Endothelial cell of umbilical vein (primary cell): ENCODE measurements around the gene TAS1R3. TPM values are rescaled to one million over a fixed set of nuclear protein-coding genes. Genes with fewer than 3 reads are reported as not detected.

ENCODE experiments used
- BruUV-seq: library from RNA; stranded (reverse); fragments of 400-500 nt; replicated peaks from 2 replicates; lab custom pipeline; 2021; lab: Mats Ljungman, UMichigan
- CTCF ChIA-PET: fragments of 300-600, 350-600 bp; sonication (Branson Sonifier 250); formaldehyde crosslinking; loops from one replicate; lab custom pipeline; 2021; ENCODE audit warnings: antibody characterized with exemption, inconsistent platforms; lab: Charles Lee
- POLR2A ChIA-PET: fragments of 300-600, 350-600 bp; sonication (Branson Sonifier 250); formaldehyde crosslinking; loops from one replicate; lab custom pipeline; 2021; ENCODE audit warnings: antibody characterized with exemption, inconsistent platforms; lab: Charles Lee
- DNase-seq: peaks from one replicate; pipeline ENCODE4 v3.0.0-alpha.2; 2011; ENCODE audit warnings: low read depth, low spot score
- FAIRE-seq: peaks from 2 replicates; lab custom pipeline; 2011; peaks lifted over from hg19 to GRCh38; lab: Jason Lieb, UNC
- H2AFZ ChIP-seq: 2 replicates; pipeline ENCODE4 v1.6.0; 2012; ENCODE audit warnings: low read depth, low read length, control low read depth, inconsistent platforms
- H3K27ac ChIP-seq: 2 replicates; pipeline ENCODE4 v1.5.1; 2011; ENCODE audit warnings: low read depth, mild to moderate bottlenecking, control low read depth, low read length, moderate library complexity; ENCODE audit not compliant: insufficient read depth
- H3K27me3 ChIP-seq, 2 experiments: 2 replicates each; pipeline versions ENCODE4 v1.6.0 to v1.6.1; 2011; ENCODE audit warnings: low read length in 2 of 2, mixed read lengths in 1 of 2; ENCODE audit not compliant: control insufficient read depth in 2 of 2, insufficient read depth in 2 of 2
- H3K36me3 ChIP-seq, 2 experiments: 2 replicates in 1 of 2; 3 replicates in 1 of 2; pipeline ENCODE4 v1.5.1; 2011; ENCODE audit warnings: low read length in 2 of 2, mild to moderate bottlenecking in 1 of 2, moderate library complexity in 1 of 2; ENCODE audit not compliant: control insufficient read depth in 2 of 2, insufficient read depth in 2 of 2; ENCODE audit errors: extremely low read depth in 1 of 2
- H3K4me1 ChIP-seq: 3 replicates; pipeline ENCODE4 v1.5.1; 2011; ENCODE audit warnings: mild to moderate bottlenecking, low read length; ENCODE audit not compliant: control insufficient read depth, insufficient read depth; ENCODE audit errors: extremely low read depth
- H3K4me2 ChIP-seq: 2 replicates; pipeline ENCODE4 v1.6.1; 2011; ENCODE audit warnings: low read length, control low read depth, mixed read lengths; ENCODE audit not compliant: insufficient read depth
- H3K4me3 ChIP-seq, 3 experiments: fragments of 200-600 bp in 1 of 3; sonication (generic), shearing (Covaris generic) in 1 of 3; replicated peaks in 1 of 3; 2 replicates each; pipeline ENCODE4 v1.5.1; 2011 to 2016; ENCODE audit warnings: control low read depth in 3 of 3, low read length in 3 of 3, mild to moderate bottlenecking in 2 of 3, inconsistent platforms in 1 of 3, low read depth in 1 of 3, moderate library complexity in 1 of 3; ENCODE audit not compliant: insufficient read depth in 1 of 3
- H3K79me2 ChIP-seq: 2 replicates; pipeline ENCODE4 v1.6.0; 2012; ENCODE audit warnings: low read length, inconsistent platforms; ENCODE audit not compliant: control insufficient read depth, insufficient read depth
- H3K9ac ChIP-seq: replicated peaks from 2 replicates; pipeline ENCODE3; 2011; ENCODE audit warnings: low read length, control low read depth; ENCODE audit not compliant: insufficient read depth; ENCODE audit errors: extremely low read depth
- H3K9me1 ChIP-seq: replicated peaks from 3 replicates; pipeline ENCODE4 v1.6.0; 2011; ENCODE audit warnings: mild to moderate bottlenecking, low read length; ENCODE audit not compliant: control insufficient read depth, insufficient read depth; ENCODE audit errors: extremely low read depth
- H3K9me3 ChIP-seq: replicated peaks from 2 replicates; pipeline ENCODE4 v1.5.1; 2012; ENCODE audit warnings: low read length, inconsistent platforms; ENCODE audit not compliant: control insufficient read depth, insufficient read depth
- H4K20me1 ChIP-seq: replicated peaks from 2 replicates; pipeline ENCODE3; 2011; ENCODE audit warnings: mild to moderate bottlenecking, low read length; ENCODE audit not compliant: control insufficient read depth, insufficient read depth; ENCODE audit errors: extremely low read depth
- EZH2 ChIP-seq: IDR thresholded peaks from 2 replicates; pipeline ENCODE4 v1.6.1; 2012; ENCODE audit warnings: borderline replicate concordance, low read depth, mild to moderate bottlenecking, moderate library complexity, low read length, inconsistent platforms; ENCODE audit not compliant: severe bottlenecking
- FOS ChIP-seq: IDR thresholded peaks from 2 replicates; pipeline ENCODE4 v1.6.1; 2011; ENCODE audit warnings: mild to moderate bottlenecking, low read length, moderate library complexity, borderline replicate concordance; ENCODE audit not compliant: insufficient read depth
- GATA2 ChIP-seq: IDR thresholded peaks from 2 replicates; pipeline ENCODE4 v1.7.0; 2011; ENCODE audit warnings: low read depth, mild to moderate bottlenecking, moderate library complexity, mixed read lengths, low read length; ENCODE audit not compliant: insufficient read length, insufficient read depth
- JUN ChIP-seq: IDR thresholded peaks from 2 replicates; pipeline ENCODE4 v1.6.1; 2011; ENCODE audit warnings: borderline replicate concordance, low read depth; ENCODE audit not compliant: insufficient read length, insufficient read depth
- MYC ChIP-seq: IDR thresholded peaks from one replicate; pipeline ENCODE4 v1.6.1; 2011; ENCODE audit warnings: mild to moderate bottlenecking, low read depth, low read length
- POLR2A ChIP-seq: IDR thresholded peaks from 2 replicates; pipeline ENCODE4 v1.6.1; 2012; ENCODE audit warnings: low read depth, mild to moderate bottlenecking, control low read depth, low read length
- POLR2AphosphoS5 ChIP-seq: IDR thresholded peaks from 2 replicates; pipeline ENCODE4 v1.6.1; 2012; ENCODE audit warnings: low read depth, mild to moderate bottlenecking, control low read depth, low read length, moderate library complexity; ENCODE audit not compliant: insufficient read depth
- dilution Hi-C: fragments of 300-500 bp; cut with MboI; formaldehyde crosslinking; loops from one replicate; pipeline ENCODE4 v1.15.0; 2019; ENCODE audit warnings: low sequenced_read_pairs; ENCODE audit not compliant: extremely low pct_ligation_motif_present
- intact Hi-C: fragments of 100-400 bp; cut with micrococcal nuclease; formaldehyde crosslinking; loops from one replicate; pipeline ENCODE4 v1.10.0; 2022
- polyA plus RNA-seq, 4 experiments: library from polyadenylated mRNA; depleted of rRNA in 3 of 4; stranded (reverse) in 3 of 4; unstranded in 1 of 4; fragments of >200 nt; gene quantifications; 2 replicates each; pipeline versions ENCODE4 v1.2.1 to v1.2.3, GENCODE V29; 2011 to 2012; ENCODE audit warnings: missing spikeins in 1 of 4
- total RNA-seq: library from RNA; stranded (reverse); gene quantifications from 2 replicates; pipeline ENCODE4 v1.2.3, GENCODE V29; 2021
- TF ChIP-seq, protein P1 (sequence below), 2 donors: IDR thresholded peaks; 1 replicate in 1 of 2; 2 replicates in 1 of 2; pipeline ENCODE4 v1.5.1; 2011; ENCODE audit warnings: low read length in 2 of 2, mild to moderate bottlenecking in 2 of 2, moderate library complexity in 2 of 2, control low read depth in 1 of 2, inconsistent platforms in 1 of 2, low read depth in 1 of 2; ENCODE audit not compliant: insufficient read depth in 1 of 2; ENCODE audit errors: extremely low read depth in 1 of 2
- TF ChIP-seq, protein P2 (sequence below): IDR thresholded peaks from 2 replicates; pipeline ENCODE4 v1.6.1; 2011; ENCODE audit not compliant: insufficient read depth, insufficient read length

TAS1R3 gene
- total and polyA plus RNA-seq, 2 donors (not counting 3 experiments of a cell fraction or from before 2014, with no cell fraction given), result 0.26 to 0.38 TPM

DNA sequence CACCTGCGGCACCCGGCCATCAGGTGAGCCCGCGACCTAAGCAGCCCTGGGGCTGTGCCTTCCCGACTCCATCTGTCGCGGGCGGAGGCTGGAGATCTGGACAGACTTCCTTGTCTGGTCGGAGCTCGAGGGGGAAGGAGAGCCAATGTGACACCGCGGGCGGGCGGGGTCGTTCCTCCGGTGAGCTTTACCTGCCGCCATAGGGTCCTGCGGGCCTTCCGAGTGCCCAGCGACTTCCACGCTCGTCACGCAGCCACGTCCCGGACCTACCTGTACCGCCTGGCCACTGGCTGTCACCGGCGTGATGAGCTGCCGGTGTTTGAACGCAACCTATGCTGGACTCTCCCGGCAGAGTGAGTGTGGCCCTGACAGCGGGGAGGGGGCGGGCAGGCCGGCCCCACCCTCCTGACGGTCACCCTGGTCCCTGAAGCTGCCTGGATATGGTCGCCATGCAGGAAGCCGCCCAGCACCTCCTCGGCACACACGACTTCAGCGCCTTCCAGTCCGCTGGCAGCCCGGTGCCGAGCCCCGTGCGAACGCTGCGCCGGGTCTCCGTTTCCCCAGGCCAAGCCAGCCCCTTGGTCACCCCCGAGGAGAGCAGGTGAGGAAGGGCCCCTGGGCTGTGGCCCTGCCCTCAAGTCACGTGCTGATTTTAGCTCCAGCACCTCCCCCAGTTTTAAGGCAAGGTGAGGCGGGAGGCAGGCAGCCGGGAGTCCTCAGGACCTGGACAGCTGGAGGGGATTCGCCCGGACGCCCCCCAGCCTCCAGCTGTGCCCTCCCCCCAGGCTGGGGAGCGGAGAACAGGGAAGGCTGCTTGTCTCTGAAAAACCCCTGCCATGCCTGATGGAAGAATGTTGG, 21.6 kb upstream of the TAS1R3 start:
- Histone ChIP-seq H3K27me3 (no peaks in the 10 kb centered on the region), H3K9me3 (no peaks in the 10 kb centered on the region), H3K27ac (no peak overlapping the region), H3K9ac (peak overlapping the region; percentile 73), H3K79me2 (no peaks in the 10 kb centered on the region), H3K4me3 (peak overlapping the region; percentile 56 to 94 (median 64)), H2AFZ (peak overlapping the region; percentile 59), H3K9me1 (no peaks in the 10 kb centered on the region), H3K4me1 (peaks cover 15% of the 10 kb centered on the region), H3K36me3 (peaks cover 0 to 35% of the 10 kb centered on the region in 2 experiments), H4K20me1 (no peaks in the 10 kb centered on the region), H3K4me2 (peak overlapping the region; percentile 45)
- FAIRE-seq, result no peak
- intact Hi-C loops (loop anchor here (1.0 to 5.0 kb wide), 4 partner anchors 15 to 187 kb away; partner anchors contain the start of genes CPTP, DVL1, INTS11 and UBE2J2), dilution Hi-C loops (no loop called here)
- CTCF ChIA-PET, result interaction anchor here (0.8 to 1.5 kb wide), 3 partner anchors 63 to 196 kb away, joined by 3 to 9 read pairs (median 3); no protein-coding TSS in a partner anchor
- peak; percentile 17 for DNase-seq
- no TSS peak for BruUV-seq
- POLR2A ChIA-PET, result no interaction called here
- no peak for TF ChIP-seq GATA2
- no peak for TF ChIP-seq POLR2A
- TF ChIP-seq EZH2, result no peak
- no peak for TF ChIP-seq FOS
- TF ChIP-seq JUN, result no peak
- TF ChIP-seq, protein P1, sequence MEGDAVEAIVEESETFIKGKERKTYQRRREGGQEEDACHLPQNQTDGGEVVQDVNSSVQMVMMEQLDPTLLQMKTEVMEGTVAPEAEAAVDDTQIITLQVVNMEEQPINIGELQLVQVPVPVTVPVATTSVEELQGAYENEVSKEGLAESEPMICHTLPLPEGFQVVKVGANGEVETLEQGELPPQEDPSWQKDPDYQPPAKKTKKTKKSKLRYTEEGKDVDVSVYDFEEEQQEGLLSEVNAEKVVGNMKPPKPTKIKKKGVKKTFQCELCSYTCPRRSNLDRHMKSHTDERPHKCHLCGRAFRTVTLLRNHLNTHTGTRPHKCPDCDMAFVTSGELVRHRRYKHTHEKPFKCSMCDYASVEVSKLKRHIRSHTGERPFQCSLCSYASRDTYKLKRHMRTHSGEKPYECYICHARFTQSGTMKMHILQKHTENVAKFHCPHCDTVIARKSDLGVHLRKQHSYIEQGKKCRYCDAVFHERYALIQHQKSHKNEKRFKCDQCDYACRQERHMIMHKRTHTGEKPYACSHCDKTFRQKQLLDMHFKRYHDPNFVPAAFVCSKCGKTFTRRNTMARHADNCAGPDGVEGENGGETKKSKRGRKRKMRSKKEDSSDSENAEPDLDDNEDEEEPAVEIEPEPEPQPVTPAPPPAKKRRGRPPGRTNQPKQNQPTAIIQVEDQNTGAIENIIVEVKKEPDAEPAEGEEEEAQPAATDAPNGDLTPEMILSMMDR (IDR thresholded peaks at IDR 0.05; ENCODE audit: extremely low read depth in 1 of 2, insufficient read depth in 1 of 2, low read depth in 1 of 2, low read length in 2 of 2), result no peak
- no peak for TF ChIP-seq POLR2AphosphoS5
- TF ChIP-seq, protein P2, sequence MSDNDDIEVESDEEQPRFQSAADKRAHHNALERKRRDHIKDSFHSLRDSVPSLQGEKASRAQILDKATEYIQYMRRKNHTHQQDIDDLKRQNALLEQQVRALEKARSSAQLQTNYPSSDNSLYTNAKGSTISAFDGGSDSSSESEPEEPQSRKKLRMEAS, result no peak
- no peak for TF ChIP-seq MYC
